Measurements from ENCODE around the gene ALMS1.
"Not testable (repeated sequence)": the region's sequence is repeated elsewhere in the genome, so short reads cannot be mapped to it uniquely, and the experiment has no call there.

Gene ALMS1

DNA sequence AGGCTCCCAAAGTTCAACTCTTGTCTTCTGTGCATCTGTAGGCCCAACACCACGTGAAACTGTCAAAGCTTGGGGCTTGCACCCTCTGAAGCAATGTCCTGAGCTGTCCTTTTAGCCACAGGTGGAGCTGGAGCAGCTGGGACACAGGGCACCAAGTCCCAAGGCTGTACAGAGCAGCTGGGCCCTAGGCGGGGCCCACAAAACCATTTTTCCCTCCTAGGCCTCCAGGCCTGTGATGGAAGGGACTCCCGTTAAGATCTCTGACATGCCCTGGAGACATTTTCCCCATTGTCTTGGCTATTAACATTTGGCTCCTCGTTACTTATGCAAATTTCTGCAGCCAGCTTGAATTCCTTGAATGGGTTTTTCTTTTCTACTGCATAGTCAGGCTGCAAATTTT is 145.1 kb downstream of the ALMS1 start:
- DNase-seq: not testable (repeated sequence)

DNA sequence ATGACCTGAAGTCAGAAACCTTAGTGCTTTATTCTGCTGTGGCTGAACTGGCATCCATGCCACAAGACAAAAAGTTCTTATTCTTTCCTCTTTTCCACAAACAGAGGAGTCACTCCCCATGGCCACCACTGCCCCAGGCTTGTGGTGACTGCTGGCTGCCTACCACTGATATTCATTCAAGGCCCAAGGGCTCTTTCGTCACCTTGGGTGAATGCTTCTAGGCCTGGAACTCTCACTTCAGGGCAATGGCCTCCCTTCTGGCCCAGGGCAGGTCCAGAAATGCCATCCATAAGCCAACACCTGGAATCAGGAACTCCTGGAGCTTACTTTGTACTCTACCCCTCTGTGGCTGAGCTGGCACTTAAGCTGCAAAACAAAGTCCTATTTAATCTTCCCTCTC is 146.7 kb downstream of the ALMS1 start:
- no peak for DNase-seq

DNA sequence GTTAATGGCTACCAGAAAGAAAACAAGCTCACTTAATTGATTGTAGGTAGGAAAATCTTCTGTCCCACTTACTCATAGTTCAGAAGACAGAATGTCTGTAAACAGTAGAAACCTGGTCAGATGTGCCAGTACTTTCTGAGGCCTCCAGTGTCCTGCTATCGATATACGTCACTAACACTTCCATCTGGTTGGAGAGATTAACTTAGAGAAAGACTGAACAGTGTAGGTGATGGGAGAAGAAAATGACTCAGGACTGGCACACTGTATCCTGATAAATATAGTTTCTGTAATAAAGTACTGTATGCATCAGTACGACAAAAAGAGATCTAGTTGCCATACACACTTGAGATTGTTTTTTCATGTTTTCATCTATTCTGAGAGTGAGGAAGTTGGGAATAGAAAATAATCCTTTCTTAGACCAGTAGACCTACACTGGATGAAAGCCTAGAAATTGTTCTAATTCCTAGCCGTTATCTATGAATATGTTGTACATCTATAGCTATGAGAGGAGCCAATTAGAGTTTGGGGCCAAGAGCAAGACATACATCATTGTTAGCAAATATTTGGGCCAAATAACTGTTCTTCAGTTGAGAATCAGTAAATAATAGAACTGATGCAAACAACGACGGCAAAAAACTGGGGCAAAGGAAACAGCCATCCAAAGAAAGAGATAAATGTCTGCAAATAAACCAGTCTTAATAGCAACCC is 150.7 kb downstream of the ALMS1 start:
- DNase-seq: no peak

DNA sequence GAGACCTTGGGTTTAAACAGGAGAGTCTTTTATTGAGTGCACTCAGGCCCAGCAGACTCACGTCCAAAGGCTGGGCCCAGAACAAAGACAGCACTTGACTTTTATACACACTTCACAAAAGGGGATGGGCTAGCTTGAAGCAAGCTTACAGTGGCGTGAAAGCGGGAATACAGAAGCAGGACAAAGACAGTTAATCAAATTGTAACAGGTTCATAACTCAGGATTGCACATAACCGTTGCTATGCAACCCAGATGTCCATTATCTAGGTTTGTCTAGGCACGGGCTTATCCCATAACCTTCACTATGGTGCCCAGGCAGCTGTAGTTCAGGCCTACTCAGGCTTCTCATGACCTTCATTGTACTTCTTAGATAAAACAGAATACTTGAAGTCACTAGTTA is 175.2 kb downstream of the ALMS1 start:
- DNase-seq: not testable (repeated sequence)

DNA sequence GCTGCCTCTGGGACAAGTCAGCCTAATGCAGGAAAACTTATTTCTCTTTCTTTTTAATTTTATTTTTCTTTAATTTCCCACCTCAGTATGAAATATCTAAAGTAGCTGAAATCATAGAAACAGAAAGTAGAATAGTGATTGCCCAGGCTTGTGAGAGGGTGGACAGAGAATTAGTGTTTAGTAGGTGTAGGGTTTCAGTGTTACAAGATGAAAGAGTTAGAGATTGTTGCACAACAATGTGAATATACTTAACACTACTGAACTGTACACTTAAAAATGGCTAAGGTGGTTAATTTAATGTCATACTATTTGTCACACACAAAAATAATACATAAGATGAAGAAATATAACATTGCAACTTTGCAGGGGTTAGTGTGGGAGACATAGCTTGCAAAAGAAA is 175.8 kb downstream of the ALMS1 start:
- DNase-seq: no peak

DNA sequence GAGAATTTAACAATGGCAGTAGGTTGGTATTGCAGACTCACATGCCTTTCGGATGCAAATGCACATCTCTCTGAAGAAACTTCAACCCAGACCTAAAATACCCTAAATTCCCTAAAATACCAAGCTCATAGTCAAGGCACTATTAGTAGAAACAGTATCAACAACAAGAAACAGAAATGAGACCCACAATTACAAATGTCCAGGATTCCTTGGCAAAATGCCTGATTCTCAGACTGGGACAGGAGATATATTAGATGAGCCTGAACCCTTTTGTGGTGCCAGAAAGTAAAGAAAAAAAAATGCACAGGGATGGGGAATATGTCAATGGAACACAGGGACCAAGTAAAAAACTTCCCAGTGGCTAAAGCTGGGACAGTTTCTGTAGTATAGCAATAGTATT is 179.3 kb downstream of the ALMS1 start:
- DNase-seq: no peak

DNA sequence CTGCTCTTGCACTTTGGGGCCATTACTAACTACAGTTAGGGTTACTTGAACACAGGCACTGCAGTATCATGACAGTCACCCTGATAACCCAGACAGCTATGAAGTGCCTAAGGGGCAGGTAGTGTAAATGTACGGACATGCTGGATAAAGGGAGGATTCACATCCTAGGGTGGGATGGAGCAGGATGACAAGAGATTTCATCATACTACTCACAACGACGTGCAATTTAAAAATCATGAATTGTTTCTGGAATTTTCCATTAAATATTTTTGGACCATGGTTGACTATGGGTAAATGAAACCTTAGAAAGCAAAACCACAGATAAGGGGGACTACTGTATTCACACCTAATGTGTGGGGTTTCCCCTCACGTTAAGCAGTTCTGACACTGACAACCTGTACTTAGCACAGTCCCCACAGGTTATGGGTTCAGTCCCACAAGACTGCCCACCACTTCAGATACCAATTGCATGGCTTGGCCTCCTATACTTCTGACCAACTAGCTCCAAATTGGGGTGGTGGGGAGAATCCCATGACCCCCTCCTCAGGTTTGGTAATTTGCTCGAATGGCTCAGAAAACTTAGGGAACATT is 180.7 kb downstream of the ALMS1 start:
- no peak for DNase-seq

DNA sequence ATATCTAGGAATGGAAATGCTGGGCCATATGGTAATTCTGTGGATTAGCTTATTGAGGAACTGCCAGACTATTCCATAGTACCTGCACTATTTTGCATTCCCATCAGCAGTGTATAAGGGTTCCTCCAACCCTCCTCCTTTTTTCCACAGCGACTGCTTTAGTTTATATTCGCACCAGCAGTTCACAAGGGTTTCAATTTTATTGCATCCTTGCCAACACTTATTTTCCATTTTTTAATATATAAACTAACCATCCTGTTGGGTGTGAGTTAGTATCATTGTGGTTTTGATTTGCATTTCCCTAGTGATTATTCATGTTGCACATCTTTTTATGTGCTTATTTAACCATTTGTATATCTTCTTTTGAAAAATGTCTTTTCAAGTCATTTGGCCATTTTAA is 189.6 kb downstream of the ALMS1 start:
- no peak for DNase-seq

DNA sequence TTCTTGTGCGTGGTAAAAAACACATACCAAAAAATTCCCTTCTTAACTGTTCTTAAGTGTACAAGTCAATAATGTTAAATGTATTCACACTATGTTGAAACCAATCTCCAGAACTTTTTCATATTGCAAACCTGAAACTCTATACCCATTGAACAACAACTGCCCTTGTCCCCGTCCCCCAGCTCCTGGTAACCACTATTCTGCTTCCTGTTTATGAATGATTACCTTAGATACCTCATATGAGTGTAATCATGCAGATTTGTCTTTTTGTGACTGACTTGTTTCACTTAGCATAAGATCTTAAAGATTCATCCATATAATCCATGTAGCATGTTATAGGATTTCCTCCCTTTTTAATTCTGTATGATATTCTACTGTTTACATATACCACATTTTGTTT is 196.7 kb downstream of the ALMS1 start:
- no peak for DNase-seq

DNA sequence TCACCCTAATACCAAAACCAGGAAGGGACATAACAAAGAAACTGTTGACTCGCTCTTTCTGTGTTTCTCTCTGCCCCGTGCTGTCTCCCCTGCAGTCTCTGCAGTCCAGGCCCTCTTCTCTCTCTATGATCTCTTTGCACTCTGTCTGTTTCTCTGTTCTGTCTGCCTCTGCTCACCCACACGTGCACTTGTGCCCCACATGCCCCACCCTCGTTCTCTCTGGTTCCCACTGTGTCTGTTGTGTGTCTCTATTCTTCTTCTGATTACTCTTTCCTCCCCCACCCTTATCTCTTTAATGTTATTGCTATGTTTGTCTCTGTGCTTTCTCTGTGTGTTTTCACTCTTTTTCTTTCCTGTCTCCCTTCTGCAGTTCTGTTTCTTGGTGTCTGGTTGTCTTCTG is 202.5 kb downstream of the ALMS1 start:
- peak; percentile 84 to 87 for DNase-seq

DNA sequence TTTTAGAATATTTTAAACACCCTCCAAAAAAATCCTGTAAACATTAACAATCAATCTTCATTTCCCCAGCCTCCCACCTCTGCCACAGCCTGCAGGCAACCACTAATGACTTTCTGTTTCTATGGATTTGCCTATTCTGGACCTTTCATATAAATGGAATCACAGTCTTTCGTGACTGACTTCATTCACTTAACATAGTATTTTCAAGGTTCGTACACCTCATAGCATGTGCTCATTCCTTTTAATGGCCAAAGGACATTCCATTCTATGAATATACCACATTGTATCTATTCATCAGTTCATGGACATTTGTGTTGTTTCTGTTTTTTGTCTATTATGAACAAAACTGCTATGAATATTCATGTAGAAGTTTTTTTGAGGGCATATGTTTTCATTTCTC is 208.0 kb downstream of the ALMS1 start:
- no peak for DNase-seq

DNA sequence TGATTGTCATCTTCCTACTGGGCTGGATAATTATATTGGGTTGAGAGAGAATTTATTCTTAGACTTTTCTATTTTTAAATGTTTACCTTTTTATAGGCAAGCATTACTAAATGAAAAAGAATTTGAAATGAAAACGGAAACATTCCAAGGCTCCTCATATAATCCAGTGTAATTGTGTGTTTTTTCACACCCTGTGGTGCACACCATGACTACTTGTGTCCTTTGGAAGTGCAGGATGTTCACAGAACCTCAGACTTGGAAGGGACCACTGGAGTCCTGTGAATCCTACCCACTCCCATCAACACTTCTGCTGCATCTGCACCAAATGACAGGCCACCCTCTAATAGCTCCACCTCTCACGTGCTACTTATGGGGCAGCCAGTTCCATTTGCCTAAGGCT is 208.6 kb downstream of the ALMS1 start:
- DNase-seq: no peak

DNA sequence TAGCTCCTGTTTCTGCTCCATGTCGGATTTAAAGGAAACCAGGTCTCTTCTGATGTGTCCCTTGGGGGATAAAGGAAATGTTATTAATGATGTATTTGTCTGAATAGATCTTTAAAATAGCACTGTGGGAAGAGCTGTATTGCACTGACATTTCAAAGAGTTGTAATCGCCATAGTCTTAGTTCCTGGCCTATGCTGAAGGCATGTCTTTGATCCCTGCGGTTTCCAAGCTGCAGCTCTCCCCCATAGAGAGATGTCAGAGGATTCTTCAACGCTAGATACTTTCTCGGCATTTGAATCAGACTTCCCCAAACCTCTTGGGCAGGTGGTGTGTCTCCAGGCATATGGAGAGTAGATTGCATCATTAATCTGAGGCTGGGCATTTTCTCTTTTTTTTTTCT is 216.1 kb downstream of the ALMS1 start:
- no peak for DNase-seq

DNA sequence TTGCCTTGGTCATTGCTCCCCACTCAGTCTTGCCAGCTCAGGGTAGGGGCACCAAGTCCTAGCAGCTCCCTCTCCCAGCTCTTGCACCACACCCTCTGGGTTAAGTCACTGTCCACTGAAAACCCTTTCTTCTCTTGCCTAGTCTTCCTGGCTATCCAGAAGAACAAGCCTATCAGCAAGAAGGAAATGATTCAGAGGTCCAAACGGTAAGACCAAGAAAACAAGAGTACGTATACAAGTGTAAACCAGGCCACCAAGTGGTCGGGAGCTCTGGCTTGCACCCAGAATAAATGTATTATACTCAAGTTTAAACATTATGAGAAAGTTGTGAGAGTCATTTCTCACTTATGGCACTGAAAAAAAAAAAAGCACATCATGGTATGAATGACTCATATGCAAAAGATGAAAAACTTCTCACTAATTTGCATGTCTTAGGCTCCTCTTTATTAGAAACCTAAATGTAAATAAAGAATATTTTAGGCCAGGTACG is 217.5 kb downstream of the ALMS1 start:
- DNase-seq: not testable (repeated sequence)

DNA sequence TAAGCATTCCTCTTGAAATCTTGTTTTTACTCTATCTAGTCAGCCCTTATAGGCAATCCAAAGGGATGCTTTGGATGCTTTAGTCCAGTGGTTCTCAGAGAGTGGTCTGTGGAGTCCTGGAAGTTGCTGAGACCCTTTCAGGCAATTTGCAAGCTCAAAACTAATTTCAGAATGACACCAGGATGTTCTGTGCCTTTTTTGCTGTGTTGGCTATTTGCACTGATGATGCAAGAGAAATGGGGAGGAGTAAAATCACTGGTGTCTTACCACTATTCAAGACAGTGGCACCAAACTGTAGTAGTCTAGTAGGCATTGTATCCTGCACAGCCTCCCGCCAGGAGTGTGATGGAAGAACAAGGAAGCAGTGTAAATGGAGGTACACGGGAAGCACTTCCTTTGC is 219.0 kb downstream of the ALMS1 start:
- DNase-seq: not testable (repeated sequence)

DNA sequence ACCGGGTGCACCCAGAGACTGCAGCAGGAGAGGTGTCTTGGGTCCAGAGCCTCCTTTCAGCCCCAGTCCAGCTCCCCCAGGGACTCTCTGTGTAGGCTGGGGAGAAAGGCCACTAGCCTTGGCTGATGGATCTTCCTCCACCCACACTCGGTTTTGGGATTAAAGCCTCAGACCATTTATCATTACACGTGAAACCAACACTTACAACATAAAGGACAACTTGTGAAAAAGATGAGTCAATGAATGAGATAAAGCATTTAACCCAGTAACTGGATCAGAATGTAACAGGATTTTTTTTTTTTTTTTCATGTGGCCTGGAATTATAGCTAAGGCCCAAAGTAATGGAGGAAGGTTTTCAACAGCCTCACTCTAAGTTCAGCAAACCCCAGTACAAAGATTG is 224.5 kb downstream of the ALMS1 start:
- DNase-seq: no peak

DNA sequence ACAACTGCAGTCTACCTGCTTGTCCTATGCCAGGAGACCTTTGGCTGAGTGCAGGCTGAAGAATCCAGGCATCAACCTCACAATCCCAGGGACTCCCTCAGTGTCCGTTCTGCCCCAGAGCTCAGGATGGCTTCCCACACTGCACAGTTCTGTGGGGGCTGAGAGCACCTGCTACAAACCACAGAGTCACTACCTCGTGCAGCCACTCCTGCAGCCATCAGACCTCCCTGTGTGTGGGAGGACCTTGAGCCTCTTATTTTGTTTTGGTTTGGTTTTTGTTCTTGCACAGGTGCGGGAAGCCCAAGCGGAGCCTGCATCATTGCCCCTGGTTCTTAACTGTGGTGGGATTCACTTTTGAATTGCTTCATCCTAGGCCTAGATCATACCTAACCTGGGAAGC is 225.6 kb downstream of the ALMS1 start:
- DNase-seq: no peak

DNA sequence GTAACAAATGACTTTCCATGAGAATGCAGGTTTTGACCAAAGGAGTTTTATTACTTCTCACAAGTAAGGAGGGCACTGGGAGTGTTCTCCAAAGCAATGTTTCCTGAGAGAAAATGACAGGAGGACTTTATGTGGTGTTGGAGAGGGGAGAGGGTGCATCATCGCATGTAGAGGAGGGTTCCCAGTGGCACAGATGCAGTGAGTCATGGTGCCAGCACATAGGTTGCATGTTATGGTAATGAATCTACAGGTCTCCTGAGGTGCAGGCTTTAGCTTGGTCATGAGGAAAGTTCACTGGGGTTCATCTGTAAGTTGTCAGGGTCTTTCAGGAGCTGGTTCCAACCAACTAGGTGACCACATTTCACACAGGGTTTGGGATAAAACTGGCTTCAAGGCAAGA is 226.2 kb downstream of the ALMS1 start:
- no peak for DNase-seq

DNA sequence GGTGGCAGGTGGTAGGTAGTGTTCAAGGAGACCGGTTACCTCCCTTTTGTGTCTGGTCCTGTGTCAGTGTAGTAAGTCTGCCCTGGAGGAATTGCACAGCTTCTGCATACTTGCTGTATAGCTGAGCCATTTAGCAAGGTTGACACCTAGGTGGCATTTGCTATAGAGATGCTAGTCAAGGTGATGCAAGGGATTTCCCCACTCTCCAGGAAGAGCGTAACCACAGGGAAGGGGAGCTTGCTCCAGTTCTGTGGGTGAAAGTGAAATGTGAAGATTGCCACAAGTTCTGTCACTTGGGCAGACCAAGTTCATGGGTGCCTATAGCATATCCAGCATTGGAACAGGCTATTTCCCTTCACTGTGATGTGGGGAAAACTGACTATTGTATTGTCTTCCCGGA is 228.5 kb downstream of the ALMS1 start:
- no peak for DNase-seq

DNA sequence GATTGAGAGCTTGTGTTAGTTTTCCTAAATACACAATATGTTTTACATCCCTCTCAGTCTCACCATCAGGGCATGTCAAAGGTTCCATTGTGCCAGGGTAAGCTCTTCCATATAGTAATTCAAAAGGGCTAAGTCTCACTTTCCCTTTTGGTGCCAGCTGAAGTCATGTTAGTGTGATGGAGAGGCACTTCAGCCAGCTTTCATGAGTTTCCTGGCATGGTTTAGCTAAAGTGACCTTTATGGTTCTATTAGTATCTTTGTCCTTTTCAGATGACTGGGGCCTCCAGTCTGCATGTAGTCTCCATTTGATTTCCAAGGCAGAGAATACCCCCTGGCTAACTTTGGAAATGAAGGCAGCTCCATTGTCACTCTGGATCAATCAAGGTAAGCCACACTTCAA is 229.4 kb downstream of the ALMS1 start:
- no peak for DNase-seq

DNA sequence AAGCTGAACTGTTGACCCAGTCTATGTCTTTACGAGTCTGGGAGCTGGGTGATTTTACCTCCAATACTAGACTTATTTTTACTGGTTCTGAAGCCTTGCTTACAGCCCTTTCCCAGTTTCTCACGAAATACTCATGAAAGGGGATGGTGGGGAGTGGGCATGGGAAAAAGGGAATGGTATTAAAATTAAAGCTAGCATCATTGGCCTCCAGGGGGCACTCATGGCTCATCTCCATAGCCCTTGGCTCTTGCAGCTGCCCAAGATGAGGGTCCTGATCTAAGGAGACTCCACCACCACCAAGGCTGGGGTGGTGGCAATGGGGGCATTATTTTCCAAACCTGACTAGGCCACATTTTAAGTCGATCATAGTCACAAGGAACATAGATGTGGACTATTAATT is 234.3 kb downstream of the ALMS1 start:
- DNase-seq: not testable (repeated sequence)

DNA sequence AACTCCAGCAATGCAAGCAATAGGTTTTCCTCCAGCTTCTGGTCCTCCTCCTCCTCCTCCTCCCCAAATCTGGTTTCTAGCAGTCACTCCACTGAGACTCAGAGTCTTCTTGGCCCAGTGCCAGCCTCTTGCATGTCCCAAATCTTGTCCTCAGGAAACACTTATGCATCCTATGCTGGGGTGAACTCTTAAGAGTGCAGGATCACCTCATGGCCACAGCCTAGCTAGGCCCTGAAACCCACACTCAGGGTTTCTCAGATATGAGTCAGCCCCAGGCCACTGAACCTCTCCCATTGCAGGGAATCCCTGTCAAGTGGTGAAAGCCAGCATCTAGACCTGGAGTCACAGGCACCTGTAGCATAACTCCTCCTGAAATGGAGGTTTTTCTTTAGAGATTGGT is 238.4 kb downstream of the ALMS1 start:
- not testable (repeated sequence) for DNase-seq

DNA sequence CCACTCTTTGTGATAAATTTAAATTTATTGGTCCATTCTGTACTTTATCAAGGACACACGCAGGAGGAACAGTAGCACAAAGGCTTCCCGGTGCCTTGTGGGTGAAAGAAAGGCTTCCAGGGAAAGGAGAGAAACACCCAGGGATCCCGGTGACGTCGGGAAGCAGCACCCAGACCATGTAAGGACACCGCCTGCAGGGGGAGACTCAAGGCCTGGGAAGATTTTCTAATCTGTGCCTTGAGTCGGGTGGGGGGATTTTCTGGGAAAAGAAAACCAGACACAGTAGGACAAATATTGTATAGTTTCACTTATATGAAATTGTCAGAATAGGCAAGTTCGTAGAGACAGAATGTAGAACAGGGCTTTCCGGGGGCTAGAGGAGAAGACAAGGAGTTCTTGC is 239.0 kb downstream of the ALMS1 start:
- not testable (repeated sequence) for DNase-seq

DNA sequence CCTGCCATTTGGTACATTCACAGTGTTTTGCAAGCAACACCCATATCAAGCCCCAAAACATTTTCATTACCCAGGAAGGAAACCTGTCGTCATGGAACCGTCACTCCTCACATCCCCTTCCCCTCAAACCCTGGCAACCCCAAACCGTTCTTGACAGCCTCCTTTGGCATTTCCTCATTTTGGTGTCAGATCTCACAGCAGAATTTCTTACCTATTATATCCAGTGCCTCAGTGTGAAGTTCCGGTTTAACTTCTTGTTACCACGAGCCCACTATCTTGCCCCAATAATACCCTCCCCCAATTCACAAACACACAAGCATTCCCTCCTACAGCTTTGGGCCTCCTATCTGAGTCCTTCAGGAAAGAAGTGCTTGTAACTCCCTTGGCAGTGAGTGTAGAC is 240.6 kb downstream of the ALMS1 start:
- DNase-seq: not testable (repeated sequence)

DNA sequence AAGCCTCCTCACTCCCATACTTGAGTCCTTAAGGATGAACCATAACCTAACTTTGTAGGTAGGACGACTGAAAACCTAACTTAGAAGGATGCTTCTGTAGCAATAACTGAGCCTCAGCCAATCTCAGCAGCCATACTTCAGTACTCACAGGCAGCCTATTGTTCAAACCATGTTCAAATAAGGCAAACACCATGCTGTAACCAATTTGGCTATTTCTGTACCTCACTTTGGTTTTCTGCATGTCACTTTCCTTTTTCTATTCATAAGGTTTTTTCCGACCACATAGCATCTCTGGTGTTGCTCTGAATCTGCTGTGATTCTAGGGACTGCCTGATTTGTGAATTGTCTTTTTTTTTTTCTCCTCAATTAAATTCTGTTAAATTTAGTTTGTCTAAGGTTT is 242.9 kb downstream of the ALMS1 start:
- DNase-seq: not testable (repeated sequence)

All from NCI-H1930 (cell line).